HG03442 (cell line): ENCODE measurements around the gene MUL1.
"Not testable (repeated sequence)": the region's sequence is repeated elsewhere in the genome, so short reads cannot be mapped to it uniquely, and the experiment has no call there.

Experiments
- ATAC-seq: cut with Tn5 transposase; IDR thresholded peaks from one replicate; pipeline ENCODE4 v1.9.1; 2021; ENCODE audit warnings: mild to moderate bottlenecking, moderate library complexity; ENCODE audit not compliant: unreplicated experiment

Gene MUL1

DNA sequence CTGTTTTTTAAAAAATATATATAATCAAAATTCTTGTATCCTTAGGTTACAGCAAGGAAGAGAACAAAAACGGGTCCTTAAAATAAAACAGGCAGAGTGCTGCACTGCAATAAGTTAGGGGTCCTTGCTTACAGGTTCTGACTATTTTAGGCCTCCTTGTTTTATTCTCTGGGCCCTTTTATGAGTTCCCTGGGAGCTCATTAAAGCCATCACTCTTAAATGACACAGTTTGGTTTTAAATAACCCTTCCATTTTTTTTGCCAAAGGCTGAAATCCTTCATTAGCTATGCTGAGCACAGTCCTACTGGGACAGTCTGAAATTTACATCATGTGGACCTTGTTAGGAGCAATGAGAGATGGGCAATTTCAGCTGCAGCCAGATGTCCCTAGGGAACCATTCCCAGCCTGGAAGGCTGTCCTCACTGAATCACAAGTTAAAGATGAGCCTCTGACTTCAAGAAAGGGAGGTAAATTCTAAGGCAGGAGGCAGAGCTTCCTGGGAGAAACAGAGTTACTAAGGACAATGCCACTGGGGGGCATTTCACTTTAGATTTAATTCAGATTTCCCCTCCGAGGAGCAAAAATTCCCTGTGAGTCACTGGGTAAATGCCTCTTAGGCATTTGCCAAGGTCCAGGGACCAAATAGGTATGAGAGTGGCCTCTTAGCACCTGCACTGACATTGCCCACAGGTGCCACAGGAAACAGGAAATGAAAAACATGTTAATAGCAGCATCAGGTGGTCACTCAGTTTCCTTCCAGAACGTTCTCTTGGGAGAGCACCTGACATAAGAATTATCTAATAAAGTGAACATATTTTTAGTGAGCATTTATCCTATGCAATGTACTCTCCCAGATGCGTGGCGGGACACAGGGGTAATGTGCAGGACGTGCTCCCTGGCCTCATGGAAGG is 3.8 kb upstream of the MUL1 start:
- no peak for ATAC-seq

DNA sequence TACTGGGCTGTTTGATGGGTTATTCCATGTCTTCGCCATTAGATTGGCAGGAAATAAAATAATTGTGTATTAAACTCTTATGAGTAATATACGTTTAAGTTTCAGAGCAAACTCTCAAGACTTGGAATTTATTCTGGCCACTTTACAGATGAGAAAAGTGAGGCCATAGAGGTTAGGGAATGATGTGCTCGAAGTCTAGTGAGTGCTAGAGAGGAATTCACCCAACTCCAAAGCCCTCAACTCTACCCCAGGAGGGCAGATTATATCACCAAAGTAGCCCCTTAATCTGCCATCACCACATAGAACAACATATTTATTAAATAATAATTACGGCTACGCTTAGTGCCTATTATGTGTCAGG is 440 bp upstream of the MUL1 start:
- ATAC-seq: no peak

DNA sequence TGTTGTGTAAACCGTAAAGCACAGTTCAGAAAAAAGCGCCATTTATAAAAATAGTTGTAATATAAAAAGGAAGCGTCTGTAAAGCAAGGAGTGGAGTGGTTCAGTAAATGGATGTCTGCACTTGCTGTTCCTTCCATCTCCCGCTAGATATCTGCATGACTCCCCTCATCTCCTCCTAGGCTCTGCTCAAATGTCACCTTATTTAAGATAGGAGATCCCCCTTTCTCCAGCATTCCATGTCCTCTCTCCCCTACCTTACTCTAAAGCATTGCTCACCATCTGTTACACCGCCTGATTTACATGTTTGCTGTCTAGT is 745 bp downstream of the MUL1 start:
- ATAC-seq: peak; percentile 14

DNA sequence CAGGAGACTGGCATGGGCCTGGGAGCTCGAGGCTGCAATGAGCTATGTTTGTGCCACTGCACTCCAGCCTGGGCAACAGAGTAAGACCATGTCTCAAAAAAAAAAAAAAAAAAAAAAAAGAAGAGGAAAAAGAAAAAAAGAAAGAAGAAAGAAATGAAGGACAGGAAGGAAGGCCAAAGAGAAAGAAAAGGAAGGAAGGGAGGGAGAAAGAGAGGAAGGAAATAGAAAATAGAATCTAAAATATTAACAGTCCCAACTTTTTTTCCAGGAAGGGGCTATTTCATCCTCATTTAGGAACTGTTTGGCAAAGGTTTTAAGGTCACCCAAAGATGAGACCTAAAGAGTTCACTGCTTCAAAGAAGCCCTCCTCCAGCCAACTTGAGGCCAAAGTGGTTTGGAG is 2.5 kb downstream of the MUL1 start:
- no peak for ATAC-seq

DNA sequence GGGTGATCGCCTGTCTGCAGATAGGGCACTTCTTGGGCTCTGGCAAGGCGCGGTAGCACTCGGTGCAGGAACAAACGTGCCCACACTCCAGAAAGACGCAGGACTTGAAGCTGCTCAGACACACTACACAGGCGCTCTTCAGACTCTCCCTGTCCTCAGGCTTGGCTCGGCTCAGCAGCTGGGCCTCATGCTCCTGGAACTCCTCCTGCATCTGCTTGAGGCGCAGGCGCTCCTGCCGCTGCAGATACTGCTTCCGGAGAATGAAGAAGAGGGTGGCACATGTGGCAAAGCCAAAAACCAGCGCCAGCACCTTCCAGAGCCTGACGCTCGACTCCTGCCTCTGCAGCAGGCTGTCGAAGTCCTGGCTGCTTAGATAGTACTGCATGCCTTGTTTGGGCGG is 7.2 kb downstream of the MUL1 start:
- no peak for ATAC-seq

DNA sequence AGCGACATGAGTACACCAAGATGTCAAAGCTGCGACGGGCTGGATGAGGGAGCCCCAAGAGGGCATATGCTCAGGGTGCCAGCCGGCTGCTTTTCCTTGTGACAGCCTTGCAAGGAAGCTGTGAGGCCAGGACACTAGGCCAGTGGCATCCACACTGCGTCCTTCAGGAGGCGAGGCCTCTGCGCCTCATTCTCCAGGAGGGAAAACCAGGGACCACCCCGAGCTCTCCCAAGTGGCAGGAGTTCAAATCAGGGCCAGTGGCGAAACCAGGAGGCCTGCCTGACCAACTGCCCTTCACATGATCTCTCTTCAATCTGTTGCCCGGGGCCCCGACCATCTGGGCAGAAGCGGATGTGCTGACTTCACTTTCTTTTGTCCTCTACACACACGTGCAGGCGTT is 8.2 kb downstream of the MUL1 start:
- ATAC-seq: no peak

DNA sequence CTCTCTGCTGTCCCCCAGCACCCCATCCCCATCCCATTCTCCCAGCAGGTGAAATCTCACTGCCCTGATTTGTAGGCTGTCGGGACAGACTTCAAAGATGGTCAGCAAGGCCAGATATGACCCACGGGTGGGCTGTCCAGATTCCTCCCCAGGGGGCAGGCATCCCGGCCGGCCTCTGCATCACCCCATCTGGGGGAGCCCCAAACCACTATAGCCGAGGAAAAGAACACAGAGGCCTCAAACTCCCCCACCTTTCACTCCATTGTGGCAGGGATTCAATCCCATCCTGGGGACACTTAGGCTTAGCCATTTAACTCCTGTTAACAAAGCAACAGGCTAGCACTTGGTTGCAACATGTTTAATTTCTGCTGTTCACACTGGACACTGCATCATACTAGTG is 8.8 kb downstream of the MUL1 start:
- ATAC-seq: no peak

DNA sequence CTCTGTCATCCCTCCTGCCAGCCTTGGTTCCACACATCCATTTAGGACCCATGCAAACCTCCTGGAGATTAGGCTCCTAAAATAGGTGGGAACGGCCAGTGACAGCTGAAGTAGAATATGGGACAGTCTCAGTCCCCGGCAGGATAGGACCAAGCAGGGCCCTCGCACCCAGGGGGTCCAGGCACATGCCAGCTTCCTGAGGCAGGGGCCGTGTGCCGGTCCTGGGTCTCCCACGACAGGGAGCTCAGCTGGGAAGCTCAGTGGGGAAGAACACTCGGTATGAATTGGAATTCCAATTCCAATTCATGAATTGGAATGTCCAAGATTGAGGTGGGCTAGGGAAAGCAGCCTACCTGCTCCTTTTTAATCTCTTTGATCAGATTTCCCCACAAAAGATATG is 9.8 kb downstream of the MUL1 start:
- ATAC-seq: no peak

DNA sequence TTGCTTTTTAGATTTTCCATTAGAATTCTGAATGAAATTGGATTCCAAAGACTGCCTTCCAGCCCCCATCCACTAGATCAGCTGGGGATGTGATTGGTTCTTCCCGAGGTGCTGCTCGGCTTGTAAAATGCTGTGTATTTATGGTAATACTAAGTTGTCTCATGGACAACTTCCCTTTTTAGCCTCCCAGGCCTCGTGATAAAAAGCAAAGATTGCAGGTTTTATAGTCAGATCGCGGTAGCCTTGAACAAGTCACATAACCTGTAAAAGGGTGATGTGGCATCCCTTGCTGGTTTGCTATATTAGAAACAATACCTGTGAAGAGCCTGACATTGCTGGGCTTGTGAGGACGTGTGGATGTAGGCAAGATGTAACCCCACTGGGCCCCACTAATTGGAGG is 10.4 kb downstream of the MUL1 start:
- no peak for ATAC-seq

DNA sequence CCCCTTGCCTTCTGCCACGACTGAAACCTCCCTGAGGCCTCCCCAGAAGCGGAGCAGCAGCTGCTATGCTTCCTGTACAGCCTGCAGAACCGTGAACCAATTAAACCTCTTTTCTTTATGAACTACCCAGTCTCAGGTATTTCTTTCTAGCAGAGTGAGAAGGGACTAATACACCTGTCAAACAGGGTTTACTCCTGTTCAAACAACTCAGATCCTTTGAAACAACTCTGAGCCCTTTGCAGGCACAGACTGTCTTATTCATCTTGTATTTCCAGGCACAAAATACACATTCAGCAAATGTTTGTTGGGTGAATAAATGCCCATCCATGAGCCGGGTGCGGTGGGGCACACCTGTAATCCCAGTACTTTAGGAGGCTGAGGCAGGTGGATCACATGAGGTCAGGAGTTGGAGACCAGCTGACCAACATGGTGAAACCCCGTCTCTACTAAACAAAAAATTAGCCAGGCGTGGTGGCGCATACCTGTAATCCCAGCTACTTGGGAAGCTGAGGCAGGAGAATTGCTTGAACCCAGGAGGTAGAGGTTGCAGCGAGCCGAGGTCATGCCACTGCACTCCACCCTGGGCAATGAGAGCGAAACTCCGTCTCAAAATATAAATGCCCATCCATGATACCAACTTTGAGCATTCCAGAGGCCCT is 11.1 kb downstream of the MUL1 start:
- ATAC-seq: not testable (repeated sequence)

DNA sequence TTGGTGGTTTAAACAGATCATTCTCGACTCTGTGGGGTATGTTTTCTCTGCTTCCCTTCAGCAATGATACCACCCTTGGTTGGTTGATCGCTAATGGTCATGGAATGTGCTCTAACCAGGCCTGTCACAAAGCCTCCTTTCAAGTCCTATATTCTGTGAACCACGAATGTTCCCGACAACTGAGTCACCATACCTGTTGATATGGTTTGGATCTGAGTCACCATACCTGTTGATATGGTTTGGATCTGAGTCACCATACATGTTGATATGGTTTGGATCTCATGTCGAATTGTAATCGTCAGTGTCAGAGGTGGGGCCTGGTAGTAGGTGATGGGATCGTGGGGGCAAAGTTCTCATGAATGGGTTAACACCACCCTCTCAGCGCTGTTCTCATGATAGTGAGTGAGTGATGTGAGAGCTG is 11.7 kb downstream of the MUL1 start:
- ATAC-seq: no peak

DNA sequence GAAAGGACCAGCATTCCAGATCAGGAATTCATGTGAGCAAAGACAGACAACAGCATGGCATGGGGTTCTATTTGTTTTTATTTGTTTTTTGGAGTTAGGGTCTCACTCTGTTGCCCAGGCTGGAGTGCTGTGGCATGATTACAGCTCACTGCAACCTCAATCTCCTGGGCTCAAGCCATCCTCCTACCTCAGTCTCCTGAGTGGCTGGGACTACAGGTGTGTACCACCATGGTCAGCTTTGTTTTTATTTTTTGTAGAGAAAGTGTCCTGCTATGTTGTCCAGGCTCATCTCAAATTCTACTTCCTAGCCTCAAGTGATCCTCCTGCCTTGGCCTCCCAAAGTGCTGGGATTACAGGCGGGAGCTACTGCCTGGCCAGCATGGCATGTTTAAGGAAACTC is 12.3 kb downstream of the MUL1 start:
- no peak for ATAC-seq

DNA sequence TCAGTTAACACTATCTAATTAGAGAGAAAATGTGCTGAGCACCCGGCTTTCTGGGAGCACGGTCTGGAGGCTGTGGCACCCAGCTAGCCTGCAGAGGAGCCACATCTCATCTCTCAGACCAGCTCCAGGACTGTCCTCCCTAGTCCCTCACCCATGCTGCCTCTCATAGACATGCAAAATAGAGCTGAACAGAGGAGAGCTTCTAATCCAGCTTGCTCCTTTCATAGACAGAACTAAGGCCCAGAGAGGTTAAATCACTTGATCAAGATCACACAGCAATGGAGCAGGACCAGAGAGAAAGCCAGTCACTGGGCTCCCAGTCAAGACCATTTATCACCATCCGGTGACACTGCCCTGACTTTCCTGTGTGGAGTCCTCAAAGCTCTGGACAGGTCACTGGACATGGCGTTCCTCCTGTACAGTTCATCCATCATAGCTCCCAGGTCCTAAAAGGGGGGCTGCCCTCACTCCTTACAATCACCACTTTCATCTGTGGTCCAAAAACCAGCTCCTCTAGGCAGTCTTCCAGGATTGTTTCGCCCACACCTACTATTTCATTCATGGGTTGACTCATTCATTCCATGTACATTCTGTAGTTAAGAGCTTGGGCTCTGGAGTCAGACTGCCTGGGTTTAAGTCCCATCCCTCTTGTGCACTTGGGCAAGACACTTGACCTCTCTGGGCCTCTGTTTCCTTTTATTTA is 13.2 kb downstream of the MUL1 start:
- ATAC-seq: no peak

DNA sequence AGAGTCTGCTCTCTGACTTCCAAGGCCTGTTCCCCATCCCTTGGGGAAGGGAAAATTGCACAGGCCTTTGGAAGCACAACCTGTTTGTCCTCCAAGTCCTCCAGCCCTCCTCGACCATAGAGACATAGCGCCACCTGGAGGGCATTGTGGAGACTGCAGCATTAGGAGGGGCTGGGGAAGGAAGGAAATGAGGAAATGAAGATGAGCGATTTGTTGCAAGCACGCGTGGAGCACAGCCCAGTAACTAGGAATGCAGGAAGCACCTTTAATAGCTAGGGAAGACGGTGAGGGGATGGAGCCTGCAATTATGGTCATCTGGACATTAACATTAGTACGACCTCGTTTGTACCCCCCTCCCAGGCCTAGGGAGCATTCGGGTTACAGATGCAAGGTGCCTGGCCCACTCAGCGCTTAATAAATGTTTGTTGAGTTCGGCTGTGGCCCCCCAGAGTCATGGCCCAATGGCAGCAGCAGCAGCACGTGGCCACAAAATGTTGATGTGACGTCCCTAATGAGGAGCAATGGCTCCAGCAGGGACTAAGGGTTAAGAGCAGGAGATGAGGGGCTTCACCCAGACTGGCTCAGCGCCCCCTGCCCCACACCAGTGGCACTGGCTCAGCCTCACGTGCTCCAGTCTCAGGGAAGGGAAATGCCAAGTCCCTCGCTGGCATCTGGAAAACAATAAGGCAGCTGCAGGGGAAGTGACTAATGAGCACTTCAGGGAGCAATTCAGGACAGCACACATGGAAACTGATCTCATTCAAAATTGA is 13.9 kb downstream of the MUL1 start:
- no peak for ATAC-seq

DNA sequence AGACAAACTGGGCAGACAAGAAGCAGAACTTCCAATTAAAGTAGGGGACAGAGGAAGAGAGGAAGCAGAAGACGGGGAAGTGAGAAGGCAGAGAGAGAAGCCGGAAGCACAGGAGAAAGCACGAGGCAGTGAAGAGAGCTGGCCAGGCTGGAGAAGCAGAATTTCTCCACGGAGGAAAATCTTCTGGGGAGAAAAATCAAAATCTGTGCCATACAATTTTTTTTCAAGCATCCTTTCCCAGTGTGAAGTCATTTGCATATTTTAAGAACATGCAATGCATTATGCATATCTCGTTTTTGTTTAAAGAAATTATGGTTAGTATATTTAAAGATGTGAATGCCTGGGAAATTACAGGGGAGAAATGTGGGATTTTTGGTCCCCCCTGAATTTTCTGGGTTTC is 14.6 kb downstream of the MUL1 start:
- ATAC-seq: no peak

DNA sequence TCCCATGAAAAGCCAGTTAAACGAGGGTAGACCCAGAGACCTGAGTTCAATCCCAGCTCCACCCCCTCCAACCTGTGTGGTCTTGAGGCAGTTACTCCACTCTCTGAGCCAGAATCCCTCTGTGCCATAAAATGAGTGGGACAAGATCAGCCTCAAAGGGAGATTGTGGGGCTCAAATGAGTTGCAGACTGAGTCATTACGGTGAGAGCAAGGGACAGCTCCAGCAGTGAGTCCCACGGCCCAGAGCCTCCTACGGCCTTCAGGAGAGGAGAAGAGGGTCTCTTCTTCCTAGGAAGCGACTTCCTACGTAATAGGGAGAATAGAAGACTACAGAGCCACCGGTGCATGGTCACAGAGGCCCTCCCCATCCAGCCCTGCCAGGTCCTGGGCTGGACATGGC is 15.2 kb downstream of the MUL1 start:
- ATAC-seq: no peak

DNA sequence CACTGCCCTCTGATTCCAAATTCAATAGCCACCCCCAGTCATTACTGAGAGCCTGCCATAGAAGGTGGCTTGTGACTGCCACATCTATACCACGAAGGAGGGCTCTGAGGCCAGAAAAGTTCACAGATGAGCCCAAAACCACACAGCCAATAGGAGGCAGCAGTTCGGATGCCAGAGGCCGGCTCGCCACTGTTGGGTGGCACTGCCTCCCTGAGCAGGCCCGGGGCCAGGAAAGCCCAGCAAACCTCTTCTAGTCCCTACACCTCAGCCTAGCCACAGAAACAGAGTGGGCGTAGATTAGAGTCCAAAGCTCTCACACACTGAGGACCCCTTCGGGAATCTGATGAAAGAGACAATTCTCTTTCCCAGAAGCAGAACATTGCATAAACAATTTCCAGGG is 16.1 kb downstream of the MUL1 start:
- no peak for ATAC-seq

DNA sequence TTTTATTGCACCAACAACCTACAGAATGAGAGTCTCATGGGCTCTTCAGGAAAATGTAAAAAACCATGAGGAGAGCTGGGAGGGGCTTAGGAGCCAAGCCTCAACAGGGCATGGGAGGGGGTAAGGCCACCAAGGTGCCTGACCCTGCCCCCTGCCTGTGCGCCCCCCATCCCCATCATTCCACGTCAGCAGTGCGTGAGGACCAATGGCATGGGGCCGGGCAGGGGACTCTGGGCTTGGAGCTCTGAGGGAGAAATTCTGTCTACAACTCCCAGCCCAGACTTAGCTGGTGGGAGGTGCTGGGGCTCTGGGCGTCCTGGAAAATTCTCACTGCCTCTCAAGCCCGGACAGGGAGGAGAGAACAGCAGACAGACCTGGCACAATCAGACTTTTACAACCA is 16.8 kb downstream of the MUL1 start:
- no peak for ATAC-seq

DNA sequence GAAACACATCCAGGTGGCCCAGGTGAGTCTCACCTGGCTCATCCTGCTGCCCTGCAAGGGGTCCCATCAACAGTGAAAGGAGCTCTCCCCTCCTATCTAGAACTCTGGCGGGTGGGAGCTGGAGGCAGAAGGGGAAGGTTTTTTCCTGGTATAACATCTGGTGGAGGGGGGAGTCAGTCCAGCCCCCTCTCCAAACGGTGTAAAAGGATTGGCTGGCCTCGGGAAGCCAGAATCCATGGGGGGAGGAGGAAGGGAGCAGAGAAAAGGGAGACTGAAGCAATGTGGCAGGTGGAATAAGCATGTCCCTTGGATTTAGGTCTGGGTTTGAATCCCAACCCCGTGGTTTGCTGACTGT is 20.7 kb downstream of the MUL1 start:
- ATAC-seq: no peak

DNA sequence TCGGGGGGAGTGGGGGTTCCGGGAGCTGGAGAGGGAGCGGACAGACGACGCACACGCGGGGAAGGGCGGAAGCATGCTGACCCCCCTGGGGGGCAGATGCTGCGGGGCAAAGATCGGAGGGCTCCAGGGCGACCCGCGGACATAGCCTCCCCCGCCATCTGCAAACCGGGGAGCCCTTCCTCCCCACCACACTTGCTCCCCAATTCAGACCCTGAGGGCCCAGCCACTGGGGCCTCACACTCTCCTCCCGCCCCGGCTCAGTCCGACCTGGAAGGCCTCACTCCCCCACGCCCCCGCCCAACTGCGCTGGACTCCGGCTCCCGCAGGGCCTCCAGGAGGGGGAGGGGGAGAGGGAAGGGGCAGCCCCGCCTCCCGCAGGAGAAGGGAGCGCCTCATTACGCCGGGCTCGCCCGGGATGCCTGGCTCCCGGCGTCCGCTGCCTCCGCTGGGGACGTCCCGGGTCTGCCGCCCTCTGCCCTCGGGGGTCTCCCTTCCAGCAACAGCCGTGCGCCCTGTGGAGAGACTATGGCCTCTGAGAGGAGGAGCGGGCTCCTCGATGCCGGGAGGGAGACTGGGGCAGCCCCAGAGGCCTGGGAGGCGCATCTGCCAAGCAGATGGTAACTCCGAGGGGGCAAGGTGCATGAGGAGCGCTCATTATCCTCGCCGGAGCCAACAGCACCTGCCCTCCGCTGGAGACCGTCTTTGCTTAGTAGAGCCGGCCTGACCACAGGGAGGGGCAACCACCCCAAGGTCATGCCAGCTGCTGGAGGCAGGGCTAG is 21.3 kb downstream of the MUL1 start:
- ATAC-seq: no peak
